NB4 (cell line): ENCODE results near the gene C11orf87.
A peak's percentile ranks its signal among the peaks of the same experiment; 100 is the strongest.

ENCODE experiments used
- DNase-seq: peaks from one replicate; pipeline ENCODE4 v3.0.0; 2010; ENCODE audit warnings: low read depth
- H3K4me3 ChIP-seq: one replicate; pipeline ENCODE4 v1.5.1; 2011; ENCODE audit warnings: mild to moderate bottlenecking, low read depth, low read length, moderate library complexity
- MYC ChIP-seq: IDR thresholded peaks from 2 replicates; pipeline ENCODE4 v1.6.1; 2011; ENCODE audit warnings: low read depth, low read length
- POLR2A ChIP-seq: IDR thresholded peaks from 2 replicates; pipeline ENCODE4 v1.6.1; 2011; ENCODE audit warnings: mild to moderate bottlenecking; ENCODE audit not compliant: insufficient read length; ENCODE audit errors: extremely low read depth
- TF ChIP-seq, protein P1 (sequence below): IDR thresholded peaks from one replicate; pipeline ENCODE4 v1.5.1; 2012; ENCODE audit warnings: low read depth, low read length
- TF ChIP-seq, protein P2 (sequence below): IDR thresholded peaks from 2 replicates; pipeline ENCODE4 v1.6.1; 2011; ENCODE audit warnings: low read depth, low read length

C11orf87 gene

DNA sequence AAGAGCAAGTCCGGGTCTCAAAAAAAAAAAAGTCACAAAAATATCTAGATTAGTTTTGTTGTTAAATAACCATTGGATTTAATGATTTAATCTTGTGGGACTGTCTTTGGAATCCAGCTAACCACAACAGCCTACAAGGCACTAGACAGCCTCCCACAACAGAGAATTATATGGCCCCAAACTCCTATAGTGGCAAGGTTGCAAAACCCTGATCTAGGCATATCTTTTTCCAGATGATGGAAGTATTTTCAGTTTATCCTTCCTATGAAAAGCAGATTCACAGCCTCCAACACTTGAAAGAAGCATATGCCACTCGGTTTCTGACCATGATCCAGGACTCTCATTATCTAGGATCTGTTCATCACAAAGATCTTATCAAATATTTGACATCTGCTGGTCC, 5.4 kb upstream of the C11orf87 start:
- H3K4me3 ChIP-seq = no peak overlapping the region
- DNase-seq = no peak
- TF ChIP-seq POLR2A = no peak

DNA sequence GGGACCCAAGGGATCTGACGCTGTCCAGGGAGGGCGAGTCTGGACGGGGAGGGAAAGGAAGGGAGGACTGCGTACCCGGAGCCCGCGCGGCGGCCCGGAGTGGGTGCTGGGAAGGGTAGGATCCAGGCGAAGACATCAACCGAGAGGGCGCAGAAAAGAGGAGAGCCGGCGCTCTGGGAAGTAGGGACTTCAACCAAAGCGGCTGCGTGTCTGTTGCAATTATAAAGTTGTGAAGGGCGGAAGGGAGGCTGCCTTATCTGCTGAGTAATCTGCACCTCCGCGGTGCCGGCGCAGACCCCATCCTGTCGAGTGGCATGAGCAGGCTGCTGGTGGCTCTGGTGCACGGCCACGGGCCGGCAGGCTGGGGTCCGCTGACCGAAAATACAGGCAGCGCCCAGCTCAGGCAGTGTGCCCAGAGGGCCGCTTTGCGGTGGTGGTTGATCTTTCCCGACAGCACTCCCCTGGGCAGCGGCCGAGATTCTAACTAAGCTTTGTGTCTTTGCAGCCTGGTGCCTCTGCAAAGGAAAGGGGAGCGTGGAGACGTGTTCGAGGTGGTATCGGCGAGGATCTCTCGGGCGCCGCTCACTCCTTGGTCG, 978 bp downstream of the C11orf87 start:
- no peak overlapping the region for H3K4me3 ChIP-seq
- TF ChIP-seq POLR2A (no peak), MYC (no peak)
- TF ChIP-seq, protein P1, sequence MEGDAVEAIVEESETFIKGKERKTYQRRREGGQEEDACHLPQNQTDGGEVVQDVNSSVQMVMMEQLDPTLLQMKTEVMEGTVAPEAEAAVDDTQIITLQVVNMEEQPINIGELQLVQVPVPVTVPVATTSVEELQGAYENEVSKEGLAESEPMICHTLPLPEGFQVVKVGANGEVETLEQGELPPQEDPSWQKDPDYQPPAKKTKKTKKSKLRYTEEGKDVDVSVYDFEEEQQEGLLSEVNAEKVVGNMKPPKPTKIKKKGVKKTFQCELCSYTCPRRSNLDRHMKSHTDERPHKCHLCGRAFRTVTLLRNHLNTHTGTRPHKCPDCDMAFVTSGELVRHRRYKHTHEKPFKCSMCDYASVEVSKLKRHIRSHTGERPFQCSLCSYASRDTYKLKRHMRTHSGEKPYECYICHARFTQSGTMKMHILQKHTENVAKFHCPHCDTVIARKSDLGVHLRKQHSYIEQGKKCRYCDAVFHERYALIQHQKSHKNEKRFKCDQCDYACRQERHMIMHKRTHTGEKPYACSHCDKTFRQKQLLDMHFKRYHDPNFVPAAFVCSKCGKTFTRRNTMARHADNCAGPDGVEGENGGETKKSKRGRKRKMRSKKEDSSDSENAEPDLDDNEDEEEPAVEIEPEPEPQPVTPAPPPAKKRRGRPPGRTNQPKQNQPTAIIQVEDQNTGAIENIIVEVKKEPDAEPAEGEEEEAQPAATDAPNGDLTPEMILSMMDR = no peak
- TF ChIP-seq, protein P2, sequence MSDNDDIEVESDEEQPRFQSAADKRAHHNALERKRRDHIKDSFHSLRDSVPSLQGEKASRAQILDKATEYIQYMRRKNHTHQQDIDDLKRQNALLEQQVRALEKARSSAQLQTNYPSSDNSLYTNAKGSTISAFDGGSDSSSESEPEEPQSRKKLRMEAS = no peak
- DNase-seq = peak; percentile 67

DNA sequence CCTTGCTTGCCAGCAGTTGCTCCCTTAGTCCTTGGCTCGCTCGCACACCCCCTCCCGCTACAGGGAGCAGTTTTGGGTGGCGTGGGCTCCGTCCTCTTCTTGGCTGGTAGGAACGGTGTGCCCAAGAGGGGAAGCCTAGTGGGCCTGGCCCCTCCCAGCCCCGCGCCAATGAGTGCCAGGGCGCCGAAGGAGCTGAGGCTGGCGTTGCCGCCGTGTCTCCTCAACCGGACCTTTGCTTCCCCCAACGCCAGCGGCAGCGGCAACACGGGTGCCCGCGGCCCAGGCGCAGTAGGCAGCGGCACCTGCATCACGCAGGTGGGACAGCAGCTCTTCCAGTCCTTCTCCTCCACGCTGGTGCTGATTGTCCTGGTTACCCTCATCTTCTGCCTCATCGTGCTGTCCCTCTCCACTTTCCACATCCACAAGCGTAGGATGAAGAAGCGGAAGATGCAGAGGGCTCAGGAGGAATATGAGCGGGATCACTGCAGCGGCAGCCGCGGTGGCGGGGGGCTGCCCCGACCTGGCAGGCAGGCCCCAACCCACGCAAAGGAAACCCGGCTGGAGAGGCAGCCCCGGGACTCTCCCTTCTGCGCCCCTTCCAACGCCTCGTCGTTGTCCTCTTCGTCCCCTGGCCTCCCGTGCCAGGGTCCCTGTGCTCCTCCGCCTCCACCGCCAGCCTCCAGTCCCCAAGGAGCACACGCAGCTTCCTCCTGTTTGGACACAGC, 1.6 kb downstream of the C11orf87 start:
- no peak for DNase-seq
- TF ChIP-seq POLR2A = no peak
- TF ChIP-seq, protein P1 = no peak
- no peak for TF ChIP-seq MYC
- TF ChIP-seq, protein P2 = no peak
- no peak overlapping the region for H3K4me3 ChIP-seq

DNA sequence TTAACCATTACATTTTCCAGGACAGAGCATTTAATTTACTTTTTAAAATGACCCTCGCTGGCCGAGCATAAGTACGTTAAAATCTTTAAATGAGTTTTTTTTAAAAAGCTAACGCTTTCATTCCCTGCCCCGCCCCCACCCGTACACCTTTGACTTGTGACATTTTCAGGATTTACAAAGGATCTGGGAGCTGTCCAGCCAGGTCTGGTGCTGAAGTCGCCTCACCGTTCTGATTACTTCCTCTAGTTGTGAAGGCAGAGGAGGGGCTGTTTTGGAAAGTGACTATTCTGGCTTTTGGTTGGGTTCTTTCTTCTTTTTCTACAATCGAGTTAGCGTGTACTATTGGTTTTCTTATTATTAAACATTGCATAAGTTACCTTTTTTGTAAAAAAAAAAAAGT, 2.9 kb downstream of the C11orf87 start:
- no peak overlapping the region for H3K4me3 ChIP-seq
- TF ChIP-seq, protein P2 = no peak
- TF ChIP-seq POLR2A = no peak
- no peak for TF ChIP-seq MYC
- TF ChIP-seq, protein P1 = no peak
- peak; percentile 43 for DNase-seq

DNA sequence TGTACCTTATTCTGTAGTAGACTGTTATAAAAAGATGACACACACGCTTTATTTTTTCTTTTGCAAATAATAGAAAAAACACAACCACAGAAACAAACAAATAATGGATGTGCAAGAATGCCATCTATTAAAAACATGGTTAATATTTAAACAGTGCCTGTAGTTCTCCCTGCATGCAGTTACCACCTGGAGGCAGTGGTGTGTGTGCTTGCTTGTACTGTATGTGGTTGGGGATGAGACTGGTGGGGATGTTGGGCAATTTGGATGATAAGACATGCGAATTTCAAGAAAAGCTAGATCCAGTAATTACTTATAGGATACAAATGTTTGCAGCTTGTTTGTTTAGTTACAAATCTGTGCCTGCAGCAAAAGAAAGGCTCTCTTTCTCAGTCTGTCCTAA, 3.6 kb downstream of the C11orf87 start:
- TF ChIP-seq, protein P2 = no peak
- TF ChIP-seq POLR2A (no peak), MYC (no peak)
- TF ChIP-seq, protein P1 = no peak
- H3K4me3 ChIP-seq = no peak overlapping the region
- peak; percentile 19 for DNase-seq

DNA sequence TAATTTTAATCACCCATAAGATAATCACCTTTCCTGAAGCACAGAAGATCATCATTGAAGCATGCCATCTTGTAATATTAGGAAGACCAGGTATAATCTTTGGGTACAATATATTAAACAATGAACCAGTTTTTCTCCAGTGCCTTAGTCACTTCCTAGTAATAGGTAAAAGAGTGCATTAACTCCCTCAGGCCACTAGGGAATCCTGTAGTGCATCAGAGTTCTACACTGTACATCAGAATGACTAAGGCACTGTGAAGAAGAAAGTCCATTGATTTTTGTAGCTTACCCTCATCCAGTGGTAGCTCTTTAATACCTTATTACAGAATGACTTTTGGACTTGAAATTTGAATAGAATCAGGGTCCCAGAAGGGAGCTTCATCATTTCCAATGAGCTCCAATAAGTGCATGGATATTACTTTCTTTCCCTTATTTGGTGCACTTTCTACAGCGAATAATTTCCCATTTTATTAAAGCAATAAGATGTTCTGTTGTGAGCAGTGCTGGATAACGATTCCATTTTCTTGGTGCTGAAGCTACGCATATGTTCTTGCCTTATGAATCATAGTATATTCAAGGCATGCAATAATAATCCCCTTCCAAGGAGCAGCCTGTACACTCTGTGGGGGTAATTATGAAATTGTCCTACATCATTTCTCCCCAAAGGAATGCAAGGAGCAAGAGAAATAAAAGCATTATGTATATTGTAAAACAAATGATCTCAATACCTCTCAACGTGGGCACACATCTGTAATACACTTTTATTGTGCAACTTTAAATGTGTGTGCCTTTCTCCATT, 4.7 kb downstream of the C11orf87 start:
- no peak overlapping the region for H3K4me3 ChIP-seq
- no peak for TF ChIP-seq MYC
- TF ChIP-seq, protein P1 = peak; percentile 33
- no peak for TF ChIP-seq POLR2A
- DNase-seq = peak; percentile 12
